ENCODE data around the gene BARD1. TPM values are rescaled to one million over a fixed set of nuclear protein-coding genes. Genes with fewer than 3 reads are reported as not detected.
"Not testable (repeated sequence)": the region's sequence is repeated elsewhere in the genome, so short reads cannot be mapped to it uniquely, and the experiment has no call there.

Gene BARD1
- total and polyA plus RNA-seq, 4 donors = 0.54 to 11.3 (median 3.0) TPM

DNA sequence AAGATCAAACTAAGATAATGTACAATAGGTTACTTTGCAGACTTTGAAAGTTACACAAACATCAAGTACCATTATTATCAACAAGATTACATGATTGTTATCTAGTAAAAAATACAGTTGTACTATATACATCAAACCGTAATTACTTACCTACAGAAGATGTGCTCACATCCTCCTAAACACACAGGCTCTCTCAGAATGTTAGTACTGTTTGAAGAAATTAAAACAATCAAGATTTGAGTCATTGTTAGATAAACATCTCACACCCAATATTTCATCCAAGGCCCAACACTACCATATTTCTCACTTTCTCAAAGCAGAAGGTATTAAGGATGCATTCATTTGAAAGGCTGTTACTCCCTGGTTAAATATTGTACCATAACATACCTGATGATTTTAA lies 12.6 kb downstream of the BARD1 start (continued):
- TF ChIP-seq, protein P1, sequence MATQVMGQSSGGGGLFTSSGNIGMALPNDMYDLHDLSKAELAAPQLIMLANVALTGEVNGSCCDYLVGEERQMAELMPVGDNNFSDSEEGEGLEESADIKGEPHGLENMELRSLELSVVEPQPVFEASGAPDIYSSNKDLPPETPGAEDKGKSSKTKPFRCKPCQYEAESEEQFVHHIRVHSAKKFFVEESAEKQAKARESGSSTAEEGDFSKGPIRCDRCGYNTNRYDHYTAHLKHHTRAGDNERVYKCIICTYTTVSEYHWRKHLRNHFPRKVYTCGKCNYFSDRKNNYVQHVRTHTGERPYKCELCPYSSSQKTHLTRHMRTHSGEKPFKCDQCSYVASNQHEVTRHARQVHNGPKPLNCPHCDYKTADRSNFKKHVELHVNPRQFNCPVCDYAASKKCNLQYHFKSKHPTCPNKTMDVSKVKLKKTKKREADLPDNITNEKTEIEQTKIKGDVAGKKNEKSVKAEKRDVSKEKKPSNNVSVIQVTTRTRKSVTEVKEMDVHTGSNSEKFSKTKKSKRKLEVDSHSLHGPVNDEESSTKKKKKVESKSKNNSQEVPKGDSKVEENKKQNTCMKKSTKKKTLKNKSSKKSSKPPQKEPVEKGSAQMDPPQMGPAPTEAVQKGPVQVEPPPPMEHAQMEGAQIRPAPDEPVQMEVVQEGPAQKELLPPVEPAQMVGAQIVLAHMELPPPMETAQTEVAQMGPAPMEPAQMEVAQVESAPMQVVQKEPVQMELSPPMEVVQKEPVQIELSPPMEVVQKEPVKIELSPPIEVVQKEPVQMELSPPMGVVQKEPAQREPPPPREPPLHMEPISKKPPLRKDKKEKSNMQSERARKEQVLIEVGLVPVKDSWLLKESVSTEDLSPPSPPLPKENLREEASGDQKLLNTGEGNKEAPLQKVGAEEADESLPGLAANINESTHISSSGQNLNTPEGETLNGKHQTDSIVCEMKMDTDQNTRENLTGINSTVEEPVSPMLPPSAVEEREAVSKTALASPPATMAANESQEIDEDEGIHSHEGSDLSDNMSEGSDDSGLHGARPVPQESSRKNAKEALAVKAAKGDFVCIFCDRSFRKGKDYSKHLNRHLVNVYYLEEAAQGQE (IDR thresholded peaks at IDR 0.05) = no peak

DNA sequence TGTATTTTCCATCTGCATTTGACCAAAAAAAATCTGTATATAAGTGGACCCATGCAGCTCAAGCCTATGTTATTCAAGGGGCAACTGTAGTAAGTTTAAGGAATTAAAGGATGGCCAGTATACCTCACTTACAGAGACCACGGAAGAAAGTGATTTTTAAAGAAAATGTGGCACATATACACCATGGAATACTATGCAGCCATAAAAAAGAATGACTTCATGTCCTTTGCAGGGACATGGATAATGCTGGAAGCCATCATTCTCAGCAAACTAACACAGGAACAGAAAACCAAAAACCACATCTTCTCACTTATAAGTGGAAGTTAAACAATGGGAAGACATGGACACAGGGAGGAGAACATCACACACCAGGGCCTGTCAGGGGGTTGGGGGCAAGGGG lies 26.3 kb downstream of the BARD1 start:
- WGBS = 96% methylated on average over 1 of the region's 1 CpG
- not testable (repeated sequence) for H3K9ac ChIP-seq (ENCODE audit: low read depth in 1 of 2, low read length in 2 of 2); H3K36me3 ChIP-seq (ENCODE audit: control insufficient read depth in 4 of 4, insufficient read depth in 3 of 4, low read depth in 1 of 4, low read length in 3 of 4); DNase-seq (ENCODE audit: low spot score); H3K9me3 ChIP-seq (ENCODE audit: control insufficient read depth in 4 of 4, low read length in 3 of 4); H3K27me3 ChIP-seq (ENCODE audit: control insufficient read depth in 4 of 4, insufficient read depth in 4 of 4, low read length in 3 of 4); H3K27ac ChIP-seq (ENCODE audit: low read depth in 1 of 2, low read length in 2 of 2); H3K4me3 ChIP-seq (ENCODE audit: low read depth in 1 of 3, low read length in 3 of 3); H3K4me1 ChIP-seq (ENCODE audit: control insufficient read depth in 4 of 4, insufficient read depth in 4 of 4, low read length in 3 of 4)

DNA sequence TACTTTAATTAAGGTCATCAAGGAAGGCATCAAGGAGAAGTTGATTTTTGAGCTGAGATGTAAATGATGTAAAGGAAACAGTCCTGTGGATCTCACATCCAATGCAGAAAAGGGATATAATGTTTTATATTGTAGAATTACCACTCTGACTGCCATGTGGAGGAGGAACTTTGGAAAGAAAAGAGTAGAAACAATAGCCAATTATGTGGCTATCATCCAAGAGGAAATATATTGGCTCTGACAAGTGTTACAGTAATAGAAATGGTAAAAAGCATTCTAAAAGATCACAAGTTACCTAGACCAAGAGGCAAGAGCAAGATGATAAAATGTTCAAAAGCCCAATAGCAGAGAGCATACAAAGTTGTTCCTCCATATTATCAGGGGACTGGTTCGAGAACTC lies 26.8 kb downstream of the BARD1 start:
- peaks cover 0 to 5% (median 2%) of the 10 kb centered on the region in 4 donors for H3K36me3 ChIP-seq (ENCODE audit: control insufficient read depth in 4 of 4, insufficient read depth in 3 of 4, low read depth in 1 of 4, low read length in 3 of 4)
- H3K4me3 ChIP-seq (ENCODE audit: low read depth in 1 of 3, low read length in 3 of 3) = no peak overlapping the region
- H3K9me3 ChIP-seq (ENCODE audit: control insufficient read depth in 4 of 4, low read length in 3 of 4) = no peaks in the 10 kb centered on the region
- H3K4me1 ChIP-seq (ENCODE audit: control insufficient read depth in 4 of 4, insufficient read depth in 4 of 4, low read length in 3 of 4) = no peaks in the 10 kb centered on the region
- WGBS = 98% methylated on average over 1 of the region's 1 CpG
- no peak for DNase-seq (ENCODE audit: low spot score)
- no peak overlapping the region for H3K9ac ChIP-seq (ENCODE audit: low read depth in 1 of 2, low read length in 2 of 2)
- H3K27me3 ChIP-seq (ENCODE audit: control insufficient read depth in 4 of 4, insufficient read depth in 4 of 4, low read length in 3 of 4) = no peaks in the 10 kb centered on the region
- TF ChIP-seq, protein P2, sequence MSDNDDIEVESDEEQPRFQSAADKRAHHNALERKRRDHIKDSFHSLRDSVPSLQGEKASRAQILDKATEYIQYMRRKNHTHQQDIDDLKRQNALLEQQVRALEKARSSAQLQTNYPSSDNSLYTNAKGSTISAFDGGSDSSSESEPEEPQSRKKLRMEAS (IDR thresholded peaks at IDR 0.05) = no peak
- TF ChIP-seq, protein P1 (IDR thresholded peaks at IDR 0.05) = no peak
- TF ChIP-seq, protein P3, sequence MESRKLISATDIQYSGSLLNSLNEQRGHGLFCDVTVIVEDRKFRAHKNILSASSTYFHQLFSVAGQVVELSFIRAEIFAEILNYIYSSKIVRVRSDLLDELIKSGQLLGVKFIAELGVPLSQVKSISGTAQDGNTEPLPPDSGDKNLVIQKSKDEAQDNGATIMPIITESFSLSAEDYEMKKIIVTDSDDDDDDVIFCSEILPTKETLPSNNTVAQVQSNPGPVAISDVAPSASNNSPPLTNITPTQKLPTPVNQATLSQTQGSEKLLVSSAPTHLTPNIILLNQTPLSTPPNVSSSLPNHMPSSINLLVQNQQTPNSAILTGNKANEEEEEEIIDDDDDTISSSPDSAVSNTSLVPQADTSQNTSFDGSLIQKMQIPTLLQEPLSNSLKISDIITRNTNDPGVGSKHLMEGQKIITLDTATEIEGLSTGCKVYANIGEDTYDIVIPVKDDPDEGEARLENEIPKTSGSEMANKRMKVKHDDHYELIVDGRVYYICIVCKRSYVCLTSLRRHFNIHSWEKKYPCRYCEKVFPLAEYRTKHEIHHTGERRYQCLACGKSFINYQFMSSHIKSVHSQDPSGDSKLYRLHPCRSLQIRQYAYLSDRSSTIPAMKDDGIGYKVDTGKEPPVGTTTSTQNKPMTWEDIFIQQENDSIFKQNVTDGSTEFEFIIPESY (IDR thresholded peaks at IDR 0.05) = no peak
- no peak for TF ChIP-seq FOXA2 (IDR thresholded peaks at IDR 0.05)
- TF ChIP-seq NR2F2 (IDR thresholded peaks at IDR 0.05) = no peak
- TF ChIP-seq HNF4A (conservative IDR thresholded peaks at IDR 0.05) = no peak
- no peak for TF ChIP-seq EGR1 (IDR thresholded peaks at IDR 0.05; ENCODE audit: low read depth in 2 of 2)
- no peak overlapping the region for H3K27ac ChIP-seq (ENCODE audit: low read depth in 1 of 2, low read length in 2 of 2)

Measured in liver (tissue), 9 donors.